ENCODE measurements around the gene OPN3. TPM values are rescaled to one million over a fixed set of nuclear protein-coding genes. Genes with fewer than 3 reads are reported as not detected.

Gene OPN3
- total RNA-seq, 1 experiment from 2014 or later: 22.0 TPM

DNA sequence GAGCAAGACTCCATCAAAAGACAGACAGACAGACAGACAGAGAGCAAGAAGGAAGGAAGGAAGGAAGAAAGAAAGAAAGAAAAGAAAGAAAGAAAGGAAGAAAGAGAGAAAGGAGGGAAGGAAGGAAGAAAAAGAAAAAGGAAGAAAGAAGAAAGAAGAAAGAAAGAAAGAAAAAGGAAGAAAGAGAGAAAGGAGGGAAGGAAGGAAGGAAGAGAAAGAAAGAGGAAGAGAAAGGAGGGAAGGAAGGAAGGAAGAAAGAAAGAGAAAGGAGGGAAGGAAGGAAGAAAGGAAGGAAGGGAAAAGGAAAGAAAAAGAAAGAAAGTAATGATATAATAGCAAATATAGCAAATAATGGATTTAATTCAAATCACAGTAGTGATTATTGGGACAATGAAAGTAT lies 32.7 kb downstream of the OPN3 start:
- no TSS peak for BruUV-seq (replicated peaks)
- intact Hi-C loops (cut with micrococcal nuclease; ENCODE audit: unreplicated experiment): no loop called here
- Mint-ChIP-seq H3K4me3 (ENCODE audit: low read depth, unreplicated experiment) (no peak overlapping the region), H3K27me3 (ENCODE audit: unreplicated experiment) (no peaks in the 10 kb centered on the region), H3K9me3 (ENCODE audit: low read depth, unreplicated experiment) (no peaks in the 10 kb centered on the region), H3K36me3 (ENCODE audit: insufficient read depth, unreplicated experiment) (peaks cover 1% of the 10 kb centered on the region), H3K4me1 (ENCODE audit: low read depth, unreplicated experiment) (peaks cover 39% of the 10 kb centered on the region), H3K27ac (ENCODE audit: unreplicated experiment) (no peak overlapping the region)
- TF ChIP-seq, protein P1, sequence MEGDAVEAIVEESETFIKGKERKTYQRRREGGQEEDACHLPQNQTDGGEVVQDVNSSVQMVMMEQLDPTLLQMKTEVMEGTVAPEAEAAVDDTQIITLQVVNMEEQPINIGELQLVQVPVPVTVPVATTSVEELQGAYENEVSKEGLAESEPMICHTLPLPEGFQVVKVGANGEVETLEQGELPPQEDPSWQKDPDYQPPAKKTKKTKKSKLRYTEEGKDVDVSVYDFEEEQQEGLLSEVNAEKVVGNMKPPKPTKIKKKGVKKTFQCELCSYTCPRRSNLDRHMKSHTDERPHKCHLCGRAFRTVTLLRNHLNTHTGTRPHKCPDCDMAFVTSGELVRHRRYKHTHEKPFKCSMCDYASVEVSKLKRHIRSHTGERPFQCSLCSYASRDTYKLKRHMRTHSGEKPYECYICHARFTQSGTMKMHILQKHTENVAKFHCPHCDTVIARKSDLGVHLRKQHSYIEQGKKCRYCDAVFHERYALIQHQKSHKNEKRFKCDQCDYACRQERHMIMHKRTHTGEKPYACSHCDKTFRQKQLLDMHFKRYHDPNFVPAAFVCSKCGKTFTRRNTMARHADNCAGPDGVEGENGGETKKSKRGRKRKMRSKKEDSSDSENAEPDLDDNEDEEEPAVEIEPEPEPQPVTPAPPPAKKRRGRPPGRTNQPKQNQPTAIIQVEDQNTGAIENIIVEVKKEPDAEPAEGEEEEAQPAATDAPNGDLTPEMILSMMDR (IDR thresholded peaks at IDR 0.05; ENCODE audit: unreplicated experiment): no peak
- CTCF ChIA-PET: no interaction called here
- DNase-seq: no peak

DNA sequence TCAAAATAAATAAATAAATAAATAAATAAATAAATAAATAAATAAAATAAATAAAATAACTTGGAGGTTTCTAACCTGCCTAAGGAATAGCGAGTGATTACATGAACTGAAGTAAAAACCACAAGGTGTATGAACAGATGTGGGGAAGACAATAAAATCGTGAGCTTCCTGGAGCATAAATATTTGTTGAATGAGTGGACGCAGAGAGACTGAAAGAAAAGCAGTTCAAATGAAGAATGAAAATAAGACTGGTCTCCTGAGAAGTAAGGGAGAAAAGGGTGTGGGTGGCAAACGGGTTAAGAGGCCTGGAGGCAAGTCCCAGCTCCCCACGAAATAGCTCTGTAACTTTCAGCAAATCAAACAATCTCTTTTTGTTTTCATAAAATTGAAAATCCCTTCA lies 33.6 kb downstream of the OPN3 start:
- TF ChIP-seq, protein P1 (IDR thresholded peaks at IDR 0.05; ENCODE audit: unreplicated experiment): no peak
- CTCF ChIA-PET: interaction anchor here (1.0 kb wide), 1 partner anchor 9 kb away, joined by 4 read pairs; no protein-coding TSS in a partner anchor
- DNase-seq: no peak
- H3K9me3 Mint-ChIP-seq (ENCODE audit: low read depth, unreplicated experiment): no peaks in the 10 kb centered on the region
- no peak overlapping the region for H3K27ac Mint-ChIP-seq (ENCODE audit: unreplicated experiment)
- no peak overlapping the region for H3K4me3 Mint-ChIP-seq (ENCODE audit: low read depth, unreplicated experiment)
- no peaks in the 10 kb centered on the region for H3K27me3 Mint-ChIP-seq (ENCODE audit: unreplicated experiment)
- intact Hi-C loops (cut with micrococcal nuclease; ENCODE audit: unreplicated experiment): no loop called here
- BruUV-seq (replicated peaks): no TSS peak
- no peaks in the 10 kb centered on the region for H3K36me3 Mint-ChIP-seq (ENCODE audit: insufficient read depth, unreplicated experiment)
- H3K4me1 Mint-ChIP-seq (ENCODE audit: low read depth, unreplicated experiment): peaks cover 41% of the 10 kb centered on the region

DNA sequence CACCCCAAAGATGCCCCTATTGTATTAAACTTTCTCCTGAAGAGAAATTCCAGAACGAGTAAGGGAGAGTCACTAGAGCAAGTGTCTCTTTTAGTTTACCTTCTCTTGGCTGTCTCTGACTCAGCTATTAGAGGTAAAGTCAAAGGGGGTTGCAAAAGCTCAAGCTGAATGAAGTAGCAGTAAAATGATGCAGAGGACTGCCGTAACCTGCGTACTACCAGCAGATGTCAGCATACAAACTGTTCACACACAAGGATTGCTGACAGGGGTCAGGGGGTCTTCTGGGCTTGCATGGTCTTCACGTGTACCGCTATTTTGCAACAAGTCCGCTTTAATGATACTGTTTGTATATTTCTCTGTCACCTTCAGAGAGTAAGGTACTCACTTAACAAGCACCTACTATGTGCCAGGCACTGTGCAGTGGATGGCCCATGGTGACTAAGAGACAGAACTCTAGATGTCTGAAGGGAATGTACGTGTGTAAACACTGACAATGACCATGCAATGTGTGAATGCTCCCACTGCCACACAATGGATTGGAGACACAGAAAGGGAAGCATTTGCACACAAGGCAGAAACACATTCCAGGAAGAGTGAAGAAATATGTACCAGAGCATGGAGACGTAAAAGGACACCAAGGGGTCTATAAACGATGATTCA lies 34.9 kb downstream of the OPN3 start:
- Mint-ChIP-seq H3K9me3 (ENCODE audit: low read depth, unreplicated experiment) (no peaks in the 10 kb centered on the region), H3K4me3 (ENCODE audit: low read depth, unreplicated experiment) (no peak overlapping the region), H3K36me3 (ENCODE audit: insufficient read depth, unreplicated experiment) (no peaks in the 10 kb centered on the region), H3K27ac (ENCODE audit: unreplicated experiment) (no peak overlapping the region), H3K4me1 (ENCODE audit: low read depth, unreplicated experiment) (peaks cover 52% of the 10 kb centered on the region), H3K27me3 (ENCODE audit: unreplicated experiment) (no peaks in the 10 kb centered on the region)
- DNase-seq: no peak
- BruUV-seq (replicated peaks): no TSS peak
- intact Hi-C loops (cut with micrococcal nuclease; ENCODE audit: unreplicated experiment): no loop called here
- CTCF ChIA-PET: no interaction called here
- TF ChIP-seq, protein P1 (IDR thresholded peaks at IDR 0.05; ENCODE audit: unreplicated experiment): peak; percentile 28

- BruUV-seq (replicated peaks): no TSS peak
- no peaks in the 10 kb centered on the region for H3K27me3 Mint-ChIP-seq (ENCODE audit: unreplicated experiment)
- peak overlapping the region; percentile 43 for H3K27ac Mint-ChIP-seq (ENCODE audit: unreplicated experiment)
- no peaks in the 10 kb centered on the region for H3K9me3 Mint-ChIP-seq (ENCODE audit: low read depth, unreplicated experiment)
- DNase-seq: no peak
- CTCF ChIA-PET: interaction anchor here (0.6 kb wide), 1 partner anchor 818 kb away, joined by 3 read pairs; no protein-coding TSS in a partner anchor
- peaks cover 52% of the 10 kb centered on the region for H3K4me1 Mint-ChIP-seq (ENCODE audit: low read depth, unreplicated experiment)
- intact Hi-C loops (cut with micrococcal nuclease; ENCODE audit: unreplicated experiment): no loop called here
- H3K36me3 Mint-ChIP-seq (ENCODE audit: insufficient read depth, unreplicated experiment): no peaks in the 10 kb centered on the region
- TF ChIP-seq, protein P1 (IDR thresholded peaks at IDR 0.05; ENCODE audit: unreplicated experiment): no peak
- H3K4me3 Mint-ChIP-seq (ENCODE audit: low read depth, unreplicated experiment): no peak overlapping the region
These were observed 36.4 kb downstream of the OPN3 start for GRCh38 chr1:241603731-241604245.
